ENCODE results near the gene OR7A10. TPM values are rescaled to one million over a fixed set of nuclear protein-coding genes. Genes with fewer than 3 reads are reported as not detected.
"Not testable (repeated sequence)": the region's sequence is repeated elsewhere in the genome, so short reads cannot be mapped to it uniquely, and the experiment has no call there.

Gene OR7A10
- total RNA-seq, 1 experiment from 2014 or later, result not detected

GRCh38 chr19:14795078-14795721, 53.5 kb downstream of the OR7A10 start:
- DNase-seq (ENCODE audit: low spot score), result peak; percentile 36

- DNase-seq (ENCODE audit: low spot score), result not testable (repeated sequence)
Measured at GRCh38 chr19:14792250-14792649, 56.5 kb downstream of the OR7A10 start.

Other genes with a start within 250 kb of the OR7A10 start
- gene ADGRE3, start 174.1 kb downstream of the OR7A10 start, total RNA-seq (2014; rRNA removed; shearing (Covaris generic)), result not detected in 2 replicates
- 1.9 and 8.5 TPM in 2 replicates for gene ZNF333, start 158.9 kb downstream of the OR7A10 start, total RNA-seq (2014; rRNA removed; shearing (Covaris generic))
- 0.12 and 0.76 TPM in 2 replicates for gene ADGRE2, start 70.4 kb downstream of the OR7A10 start, total RNA-seq (2014; rRNA removed; shearing (Covaris generic))
- not detected in 2 replicates for gene OR7A5, start 13.7 kb downstream of the OR7A10 start, total RNA-seq (2014; rRNA removed; shearing (Covaris generic))
- gene OR7C1, start 13.7 kb downstream of the OR7A10 start, total RNA-seq (2014; rRNA removed; shearing (Covaris generic)), result not detected in 2 replicates
- not detected in 2 replicates for gene OR7A17, start 37.2 kb upstream of the OR7A10 start, total RNA-seq (2014; rRNA removed; shearing (Covaris generic))
- not detected in 2 replicates for gene OR7C2, start 92.6 kb upstream of the OR7A10 start, total RNA-seq (2014; rRNA removed; shearing (Covaris generic))
- 0.06 TPM in 1 of 2 replicates, not detected in the other for gene SLC1A6, start 130.9 kb upstream of the OR7A10 start, total RNA-seq (2014; rRNA removed; shearing (Covaris generic))
- not detected in 2 replicates for gene CASP14, start 200.6 kb upstream of the OR7A10 start, total RNA-seq (2014; rRNA removed; shearing (Covaris generic))
- gene OR1I1, start 233.3 kb upstream of the OR7A10 start, total RNA-seq (2014; rRNA removed; shearing (Covaris generic)), result not detected in 2 replicates

All from H4 (cell line).